GM18526 (cell line): ENCODE measurements around the gene ANKRD63.

ENCODE experiments used
- POLR2A ChIP-seq: IDR thresholded peaks from 3 replicates; pipeline ENCODE4 v1.6.1; 2011; ENCODE audit not compliant: insufficient read length; ENCODE audit errors: extremely low read depth

The ANKRD63 gene

DNA sequence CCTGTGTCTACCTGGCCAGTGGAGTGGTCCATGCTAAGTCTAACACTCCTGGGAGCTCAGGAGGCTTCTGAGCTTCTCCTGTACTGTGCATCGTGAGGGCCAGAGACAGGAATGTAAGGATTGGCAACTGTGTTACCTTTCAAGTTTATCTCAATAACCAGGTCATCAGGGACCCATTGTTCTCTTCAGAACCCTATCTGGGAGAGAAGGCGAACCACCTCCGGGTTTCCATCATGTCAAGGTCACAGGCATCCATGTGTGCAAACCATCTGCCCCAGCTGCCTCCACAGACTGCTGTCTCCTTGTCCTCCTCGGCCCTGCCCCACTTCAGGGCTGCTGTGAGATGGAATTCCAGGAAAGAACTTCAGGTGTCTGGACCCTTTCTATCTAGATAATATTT lies 5.9 kb downstream of the ANKRD63 start:
- TF ChIP-seq POLR2A = no peak

DNA sequence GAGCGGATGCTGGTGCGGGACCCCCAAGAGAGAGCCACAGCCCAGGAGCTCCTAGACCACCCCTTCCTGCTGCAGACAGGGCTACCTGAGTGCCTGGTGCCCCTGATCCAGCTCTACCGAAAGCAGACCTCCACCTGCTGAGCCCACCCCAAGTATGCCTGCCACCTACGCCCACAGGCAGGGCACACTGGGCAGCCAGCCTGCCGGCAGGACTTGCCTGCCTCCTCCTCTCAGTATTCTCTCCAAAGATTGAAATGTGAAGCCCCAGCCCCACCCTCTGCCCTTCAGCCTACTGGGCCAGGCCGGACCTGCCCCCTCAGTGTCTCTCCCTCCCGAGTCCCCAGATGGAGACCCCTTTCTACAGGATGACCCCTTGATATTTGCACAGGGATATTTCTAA lies 6.9 kb downstream of the ANKRD63 start:
- TF ChIP-seq POLR2A = no peak

DNA sequence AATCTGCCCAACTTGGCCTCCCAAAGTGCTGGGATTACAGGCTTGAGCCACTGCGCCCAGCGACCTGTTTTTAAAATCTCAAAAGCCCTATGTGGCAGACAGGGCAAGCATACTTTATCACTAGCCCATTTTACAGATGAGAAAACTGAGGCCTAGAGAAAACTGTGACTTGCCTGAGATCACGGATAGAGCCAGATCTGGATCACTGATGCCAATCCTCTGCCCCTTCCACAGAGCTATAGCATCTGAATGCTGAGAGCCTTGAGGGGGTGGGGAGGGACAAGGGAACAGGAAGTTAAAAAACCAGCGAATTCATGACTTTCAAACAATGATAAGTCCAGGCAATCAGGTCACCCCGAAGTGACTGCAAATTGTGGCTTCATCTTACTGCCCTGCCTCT lies 7.3 kb downstream of the ANKRD63 start:
- TF ChIP-seq POLR2A = no peak

DNA sequence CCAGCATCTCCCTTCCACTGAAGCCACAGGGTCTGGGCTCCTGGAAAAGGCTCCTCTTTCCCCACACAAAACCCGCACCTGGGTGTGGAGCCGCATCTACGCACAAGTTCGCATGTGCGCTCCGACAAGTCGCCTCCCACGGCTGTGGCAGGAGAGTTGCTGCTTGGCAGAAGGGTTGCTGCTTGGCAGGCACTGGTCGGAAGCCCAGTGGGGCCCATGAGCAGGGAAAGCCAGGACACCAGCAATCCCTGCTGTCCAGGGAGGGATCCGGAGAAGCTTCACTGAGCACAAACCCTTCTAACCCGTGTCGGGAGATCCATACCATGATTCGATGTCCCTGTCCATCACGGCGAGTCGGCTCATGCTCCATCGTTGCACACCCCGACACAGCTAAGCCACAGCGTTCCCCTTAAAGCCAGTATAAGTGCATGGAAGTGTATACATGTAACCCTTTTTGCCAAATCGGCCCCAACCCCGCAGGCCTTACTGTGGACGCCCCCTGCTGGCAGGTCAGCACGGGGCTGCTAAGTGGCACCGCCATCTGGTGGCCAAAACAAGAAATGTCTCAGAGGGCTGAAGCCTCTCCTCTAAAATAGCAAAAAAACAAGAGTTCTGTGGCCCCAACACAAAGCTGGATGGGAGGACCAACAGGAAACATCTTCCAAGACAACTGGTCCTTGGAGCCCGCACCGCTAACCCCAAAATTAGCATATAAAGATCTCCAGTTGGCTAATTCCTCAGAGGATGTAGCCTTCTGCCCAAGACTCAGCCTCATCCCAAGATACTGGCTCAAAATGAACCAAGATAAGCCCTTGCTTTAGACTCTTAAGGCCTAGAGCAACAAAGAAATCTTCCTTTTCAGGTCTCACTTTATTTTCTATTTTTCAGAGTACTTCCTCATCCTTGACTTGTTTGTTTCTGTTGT lies 8.3 kb downstream of the ANKRD63 start:
- TF ChIP-seq POLR2A = no peak

DNA sequence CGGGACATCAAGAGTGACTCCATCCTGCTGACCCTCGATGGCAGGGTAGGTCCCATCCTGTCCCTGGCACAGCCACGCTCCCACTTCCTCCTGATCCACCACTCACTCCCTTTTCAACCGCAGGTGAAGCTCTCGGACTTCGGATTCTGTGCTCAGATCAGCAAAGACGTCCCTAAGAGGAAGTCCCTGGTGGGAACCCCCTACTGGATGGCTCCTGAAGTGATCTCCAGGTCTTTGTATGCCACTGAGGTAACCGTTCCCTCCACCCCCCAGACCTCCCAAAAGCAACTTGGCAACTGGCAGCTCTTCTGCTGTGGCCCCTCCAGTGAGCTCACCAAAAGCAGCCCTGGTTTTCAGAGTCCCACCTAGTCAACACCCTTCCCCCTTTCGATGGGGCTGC lies 9.4 kb downstream of the ANKRD63 start:
- TF ChIP-seq POLR2A = no peak

DNA sequence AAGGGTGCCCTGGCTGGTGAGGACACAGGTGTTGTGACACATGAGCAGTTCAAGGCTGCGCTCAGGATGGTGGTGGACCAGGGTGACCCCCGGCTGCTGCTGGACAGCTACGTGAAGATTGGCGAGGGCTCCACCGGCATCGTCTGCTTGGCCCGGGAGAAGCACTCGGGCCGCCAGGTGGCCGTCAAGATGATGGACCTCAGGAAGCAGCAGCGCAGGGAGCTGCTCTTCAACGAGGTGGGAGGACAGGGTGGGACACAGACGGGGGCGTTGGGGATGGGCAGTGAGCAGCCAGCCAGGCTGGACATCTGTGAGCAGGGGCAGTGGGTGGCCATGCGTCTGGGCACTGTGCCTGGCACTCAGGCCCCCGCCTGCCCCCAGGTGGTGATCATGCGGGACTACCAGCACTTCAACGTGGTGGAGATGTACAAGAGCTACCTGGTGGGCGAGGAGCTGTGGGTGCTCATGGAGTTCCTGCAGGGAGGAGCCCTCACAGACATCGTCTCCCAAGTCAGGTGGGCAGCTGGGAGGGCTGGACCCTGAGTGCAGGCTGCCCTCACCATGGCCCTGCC lies 10.3 kb downstream of the ANKRD63 start:
- no peak for TF ChIP-seq POLR2A

DNA sequence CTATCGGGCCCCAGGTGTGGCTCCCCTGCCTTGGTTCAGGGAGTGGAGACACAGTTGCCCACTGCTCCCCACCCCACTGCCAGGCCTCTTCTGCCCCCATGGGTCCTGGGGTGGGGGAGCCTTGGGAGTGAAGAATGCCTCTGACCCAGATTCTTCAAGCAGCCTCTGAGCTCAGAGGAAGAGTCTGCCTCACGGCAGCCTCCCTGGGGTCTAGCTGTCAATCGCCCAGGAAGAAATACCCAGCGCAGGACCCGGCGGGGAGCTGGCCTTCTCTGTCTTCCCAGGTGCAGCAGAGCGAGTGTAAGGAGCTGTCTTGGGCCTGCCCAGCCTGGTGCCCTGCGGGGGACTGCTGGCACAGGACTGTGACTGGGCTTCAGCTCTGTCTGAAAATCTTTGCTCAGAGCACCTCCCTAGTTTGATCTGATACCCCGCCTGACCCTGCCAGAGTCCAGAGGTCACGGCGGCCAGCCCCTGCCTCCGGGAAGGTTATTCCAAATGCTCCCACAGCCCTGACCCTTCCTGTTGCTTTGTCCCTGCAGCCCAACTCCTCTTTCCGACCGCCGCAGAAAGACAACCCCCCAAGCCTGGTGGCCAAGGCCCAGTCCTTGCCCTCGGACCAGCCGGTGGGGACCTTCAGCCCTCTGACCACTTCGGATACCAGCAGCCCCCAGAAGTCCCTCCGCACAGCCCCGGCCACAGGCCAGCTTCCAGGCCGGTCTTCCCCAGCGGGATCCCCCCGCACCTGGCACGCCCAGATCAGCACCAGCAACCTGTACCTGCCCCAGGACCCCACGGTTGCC lies 11.0 kb downstream of the ANKRD63 start:
- no peak for TF ChIP-seq POLR2A

DNA sequence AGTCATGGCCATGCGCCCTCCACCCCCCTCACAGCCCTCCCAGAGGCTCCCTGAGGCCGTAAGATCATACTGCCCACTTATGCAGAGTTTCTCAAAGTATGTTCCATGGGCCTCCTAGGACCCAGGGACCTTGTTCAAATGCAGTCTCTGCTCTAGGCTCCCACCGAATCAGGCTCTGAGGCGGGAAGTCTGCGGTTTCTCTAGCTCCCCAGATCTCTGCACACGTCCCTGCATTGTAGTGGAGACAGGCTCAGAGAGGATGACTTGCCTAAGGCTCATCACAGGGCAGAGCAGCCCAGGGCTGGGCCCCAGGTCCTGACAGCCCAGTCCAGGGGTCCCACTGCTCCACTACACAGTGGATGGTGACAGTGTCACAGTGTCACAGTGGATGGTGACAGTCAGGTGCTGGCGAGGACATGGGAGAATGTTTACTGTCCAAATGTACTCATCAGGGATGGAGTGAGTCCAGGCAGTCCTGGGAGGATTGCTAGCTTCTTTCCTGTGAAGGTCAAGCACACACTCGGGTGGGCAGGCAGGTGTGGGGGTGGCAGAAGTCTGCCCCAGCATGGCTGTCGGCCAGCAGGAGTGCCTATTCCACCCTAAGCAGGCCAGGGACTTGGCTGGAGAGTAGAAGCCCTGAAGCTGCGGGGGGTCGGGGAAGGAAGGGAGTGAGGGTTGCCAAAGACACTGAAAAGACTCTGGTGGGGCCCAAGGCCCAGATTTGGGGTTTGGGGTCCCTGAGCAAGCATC lies 12.4 kb downstream of the ANKRD63 start:
- no peak for TF ChIP-seq POLR2A

DNA sequence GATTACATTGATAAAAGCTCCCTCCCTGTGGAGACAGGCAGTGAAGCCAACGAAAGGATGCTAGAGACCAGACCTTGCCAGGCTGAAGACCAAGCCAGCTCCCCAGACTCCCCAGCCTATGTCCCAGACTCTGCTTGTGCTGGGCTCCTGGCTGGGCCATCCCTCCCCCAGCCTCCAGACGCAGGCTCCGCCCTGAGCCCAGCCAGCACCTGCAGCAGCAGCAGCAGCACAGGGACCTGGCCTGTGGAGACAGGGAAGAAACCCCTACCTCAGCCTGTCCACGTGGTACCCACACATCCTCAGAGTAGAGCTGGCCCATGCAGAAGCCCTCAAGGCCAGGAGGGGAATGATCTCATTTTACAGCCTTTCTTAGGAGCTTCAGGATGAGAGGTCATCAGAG lies 13.3 kb downstream of the ANKRD63 start:
- TF ChIP-seq POLR2A = no peak

DNA sequence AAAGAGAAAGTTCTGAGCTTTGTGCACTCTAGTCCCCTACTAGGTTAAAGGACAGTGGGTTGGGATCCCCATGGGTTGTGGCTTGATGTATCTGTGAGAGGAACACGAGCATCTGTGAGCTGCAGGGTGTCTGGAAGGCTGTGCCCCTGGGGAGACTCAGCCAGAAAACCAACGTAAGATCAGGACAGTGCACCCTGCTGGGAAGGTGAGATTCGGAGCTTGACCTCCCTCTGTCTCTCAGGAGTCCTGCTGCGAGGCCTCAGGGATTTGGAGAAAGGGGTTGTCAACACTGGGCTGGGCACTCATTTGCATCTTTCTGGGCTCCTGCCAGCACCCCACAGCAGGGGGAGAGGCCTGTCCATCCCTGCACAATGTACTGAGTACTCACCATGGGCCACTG lies 15.2 kb downstream of the ANKRD63 start:
- TF ChIP-seq POLR2A = no peak

DNA sequence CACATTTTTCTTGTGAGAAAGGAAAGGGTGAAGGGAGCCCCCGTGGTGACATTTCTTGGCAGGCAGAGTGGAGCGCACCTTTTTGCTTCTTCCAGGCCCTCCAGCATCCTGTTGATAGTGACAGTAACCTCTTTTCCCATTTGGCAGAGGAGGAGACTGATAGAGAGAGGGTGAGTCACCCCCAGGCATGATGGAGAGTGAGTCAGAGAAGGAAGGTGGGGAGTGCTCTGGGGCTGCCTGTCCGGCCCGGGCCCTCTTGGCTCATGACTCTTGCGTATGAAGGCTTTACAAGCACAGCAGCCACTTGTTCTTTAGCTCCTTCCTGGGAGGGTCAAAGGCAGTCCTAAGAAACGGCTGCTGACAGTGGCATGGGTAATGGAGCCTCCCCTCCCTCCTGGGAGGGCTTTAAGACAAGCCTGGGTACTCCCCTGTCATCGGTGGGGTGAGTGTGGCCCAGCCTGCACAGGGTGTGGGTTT lies 16.0 kb downstream of the ANKRD63 start:
- TF ChIP-seq POLR2A = no peak

DNA sequence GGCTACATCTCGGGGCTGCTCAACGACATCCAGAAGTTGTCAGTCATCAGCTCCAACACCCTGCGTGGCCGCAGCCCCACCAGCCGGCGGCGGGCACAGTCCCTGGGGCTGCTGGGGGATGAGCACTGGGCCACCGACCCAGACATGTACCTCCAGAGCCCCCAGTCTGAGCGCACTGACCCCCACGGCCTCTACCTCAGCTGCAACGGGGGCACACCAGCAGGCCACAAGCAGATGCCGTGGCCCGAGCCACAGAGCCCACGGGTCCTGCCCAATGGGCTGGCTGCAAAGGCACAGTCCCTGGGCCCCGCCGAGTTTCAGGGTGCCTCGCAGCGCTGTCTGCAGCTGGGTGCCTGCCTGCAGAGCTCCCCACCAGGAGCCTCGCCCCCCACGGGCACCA lies 17.0 kb downstream of the ANKRD63 start:
- TF ChIP-seq POLR2A = no peak

DNA sequence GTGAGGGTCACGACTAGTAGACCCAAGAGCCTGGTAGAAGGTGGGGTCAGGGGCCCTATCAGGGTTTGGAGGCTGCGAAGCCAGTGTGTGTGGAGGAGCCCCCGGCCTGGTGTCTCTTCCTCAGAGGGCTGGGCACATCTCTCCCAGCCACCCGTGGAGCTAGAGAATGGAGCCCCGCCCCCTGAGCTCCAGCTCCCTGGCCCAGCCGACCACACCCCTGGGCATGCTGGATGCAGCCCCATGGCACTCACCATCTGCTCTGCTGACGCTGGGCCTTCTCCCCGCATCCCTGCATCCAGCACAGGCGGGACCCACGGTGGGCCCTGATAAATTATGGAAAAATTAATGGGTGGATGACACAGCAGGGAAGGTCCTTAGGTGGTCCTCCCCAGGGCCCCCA lies 17.5 kb downstream of the ANKRD63 start:
- no peak for TF ChIP-seq POLR2A

DNA sequence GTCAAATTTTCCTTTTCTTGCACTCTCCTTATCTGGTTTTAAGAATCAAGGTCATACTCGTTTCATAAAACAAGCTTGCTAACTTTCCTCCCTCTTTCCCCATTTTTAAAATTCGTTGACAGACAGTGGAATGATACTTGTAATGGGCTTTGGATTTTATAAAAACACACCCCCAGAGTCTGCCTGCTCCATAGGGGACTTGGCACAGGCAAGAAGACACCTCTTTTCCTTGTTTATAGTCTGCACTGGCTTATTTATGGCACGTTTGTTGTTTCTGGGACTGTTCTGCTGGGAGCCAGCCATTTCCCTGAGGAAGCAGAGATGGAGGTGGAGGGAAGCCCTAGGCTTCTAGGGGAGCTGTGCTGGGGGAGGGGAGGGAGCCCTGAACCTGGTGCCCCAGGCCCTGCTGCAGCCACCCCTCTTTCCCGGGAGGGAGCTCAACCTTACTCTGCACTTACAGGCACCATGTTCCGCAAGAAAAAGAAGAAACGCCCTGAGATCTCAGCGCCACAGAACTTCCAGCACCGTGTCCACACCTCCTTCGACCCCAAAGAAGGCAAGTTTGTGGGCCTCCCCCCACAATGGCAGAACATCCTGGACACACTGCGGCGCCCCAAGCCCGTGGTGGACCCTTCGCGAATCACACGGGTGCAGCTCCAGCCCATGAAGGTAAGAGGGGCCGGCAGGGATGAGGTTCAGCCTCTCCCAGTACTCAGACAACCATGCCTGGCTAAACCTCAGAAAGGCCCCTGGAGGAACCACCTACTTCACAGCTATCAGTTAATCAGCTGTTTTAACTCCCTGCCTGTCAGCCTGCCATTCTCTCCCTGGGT lies 18.3 kb downstream of the ANKRD63 start:
- no peak for TF ChIP-seq POLR2A
